Mesenchymal stem cell (in vitro differentiated cells and primary cell): ENCODE results near the gene CEP44.

ENCODE experiments used
- DNase-seq: peaks from one replicate; pipeline ENCODE4 v3.0.0-alpha.2; 2013
- H2AFZ ChIP-seq: one replicate; pipeline ENCODE4 v1.6.1; 2013; ENCODE audit warnings: low read depth, mild to moderate bottlenecking, control low read depth, inconsistent platforms, low read length, moderate library complexity
- H2AK5ac ChIP-seq: 2 replicates; pipeline ENCODE4 v1.6.1; 2013; ENCODE audit warnings: low read length, moderate library complexity, mild to moderate bottlenecking, inconsistent platforms; ENCODE audit not compliant: severe bottlenecking
- H2BK120ac ChIP-seq: one replicate; pipeline ENCODE4 v1.6.1; 2013; ENCODE audit warnings: low read depth, mild to moderate bottlenecking, inconsistent platforms, low read length, moderate library complexity
- H2BK12ac ChIP-seq, 2 experiments: one replicate each; pipeline ENCODE4 v1.6.1; 2013; ENCODE audit warnings: inconsistent platforms in 2 of 2, low read length in 2 of 2, mild to moderate bottlenecking in 2 of 2, moderate library complexity in 2 of 2, control low read depth in 1 of 2
- H2BK15ac ChIP-seq: one replicate; pipeline ENCODE4 v1.6.1; 2013; ENCODE audit warnings: mild to moderate bottlenecking, low read depth, inconsistent platforms; ENCODE audit not compliant: poor library complexity, severe bottlenecking
- H2BK5ac ChIP-seq: 2 replicates; pipeline ENCODE4 v1.6.1; 2013; ENCODE audit warnings: low read depth, mild to moderate bottlenecking, low read length, control low read depth, inconsistent platforms; ENCODE audit not compliant: poor library complexity, severe bottlenecking
- H3K14ac ChIP-seq, 2 experiments: one replicate each; pipeline ENCODE4 v1.6.1; 2013; ENCODE audit warnings: inconsistent platforms in 2 of 2, low read length in 2 of 2, control low read depth in 1 of 2, mild to moderate bottlenecking in 1 of 2, moderate library complexity in 1 of 2
- H3K18ac ChIP-seq, 2 experiments: one replicate each; pipeline ENCODE4 v1.6.1; 2013; ENCODE audit warnings: inconsistent platforms in 2 of 2, low read length in 2 of 2, control low read depth in 1 of 2, low read depth in 1 of 2, mild to moderate bottlenecking in 1 of 2
- H3K23ac ChIP-seq, 2 experiments: one replicate each; pipeline ENCODE4 v1.6.1; 2013; ENCODE audit warnings: inconsistent platforms in 2 of 2, low read length in 2 of 2, mild to moderate bottlenecking in 2 of 2, moderate library complexity in 2 of 2, control low read depth in 1 of 2
- H3K27ac ChIP-seq: 2 replicates; pipeline ENCODE4 v1.5.1; 2013; ENCODE audit warnings: mild to moderate bottlenecking, moderate library complexity, low read length, control low read depth, inconsistent platforms; ENCODE audit not compliant: poor library complexity, severe bottlenecking
- H3K27me3 ChIP-seq, 2 experiments: 2 replicates each; pipeline versions ENCODE4 v1.6.1 to v1.7.0; 2013; ENCODE audit warnings: low read length in 2 of 2, mild to moderate bottlenecking in 2 of 2, moderate library complexity in 2 of 2, control low read depth in 1 of 2, inconsistent platforms in 1 of 2; ENCODE audit not compliant: control insufficient read depth in 1 of 2, insufficient read depth in 1 of 2
- H3K36me3 ChIP-seq, 2 experiments: 2 replicates each; pipeline versions ENCODE4 v1.6.1 to v1.7.0; 2013; ENCODE audit warnings: low read length in 2 of 2, control low read depth in 1 of 2, inconsistent platforms in 1 of 2, low read depth in 1 of 2, mild to moderate bottlenecking in 1 of 2; ENCODE audit not compliant: insufficient read depth in 2 of 2, control insufficient read depth in 1 of 2
- H3K4ac ChIP-seq, 2 experiments: one replicate each; pipeline ENCODE4 v1.6.1; 2013; ENCODE audit warnings: inconsistent platforms in 2 of 2, low read length in 2 of 2, mild to moderate bottlenecking in 2 of 2, moderate library complexity in 2 of 2, control low read depth in 1 of 2, low read depth in 1 of 2
- H3K4me1 ChIP-seq: 2 replicates; pipeline ENCODE4 v1.6.1; 2013; ENCODE audit warnings: low read depth, low read length, control low read depth; ENCODE audit not compliant: control insufficient read depth, insufficient read depth
- H3K4me2 ChIP-seq: 2 replicates; pipeline ENCODE4 v1.6.1; 2013; ENCODE audit warnings: low read length, mild to moderate bottlenecking, inconsistent platforms; ENCODE audit not compliant: poor library complexity, severe bottlenecking
- H3K4me3 ChIP-seq, 2 experiments: 2 replicates each; pipeline versions ENCODE4 v1.5.1 to v1.7.0; 2013; ENCODE audit warnings: low read length in 2 of 2, mild to moderate bottlenecking in 2 of 2, control low read depth in 1 of 2, low read depth in 1 of 2; ENCODE audit not compliant: insufficient read depth in 1 of 2
- H3K79me1 ChIP-seq: replicated peaks from 2 replicates; pipeline ENCODE4 v1.6.1; 2013; ENCODE audit warnings: mild to moderate bottlenecking, control low read depth, low read length, inconsistent platforms; ENCODE audit not compliant: poor library complexity, severe bottlenecking
- H3K9ac ChIP-seq: 2 replicates; pipeline ENCODE4 v1.7.0; 2013; ENCODE audit warnings: mild to moderate bottlenecking, low read length, moderate library complexity
- H3K9me3 ChIP-seq: 2 replicates; pipeline ENCODE4 v1.7.0; 2013; ENCODE audit warnings: mild to moderate bottlenecking, low read length; ENCODE audit not compliant: control insufficient read depth
- H4K8ac ChIP-seq: one replicate; pipeline ENCODE4 v1.6.1; 2013; ENCODE audit warnings: inconsistent platforms, mild to moderate bottlenecking, low read length, moderate library complexity
- H4K91ac ChIP-seq: one replicate; pipeline ENCODE4 v1.6.1; 2013; ENCODE audit warnings: mild to moderate bottlenecking, low read length, inconsistent platforms
- WGBS: methylation state at CpG from one replicate; pipeline ENCODE4 v1.1.7; 2013; ENCODE audit warnings: mixed read lengths; 5-methylcytosine and 5-hydroxymethylcytosine counted together

The CEP44 gene

GRCh38 chr4:174275101-174275500 is 8.6 kb upstream of the CEP44 start:
- Histone ChIP-seq H3K9me3 (no peaks in the 10 kb centered on the region), H3K18ac (no peak overlapping the region), H3K79me1 (peaks cover 13% of the 10 kb centered on the region), H2AFZ (no peak overlapping the region), H2BK15ac (no peak overlapping the region), H3K36me3 (no peaks in the 10 kb centered on the region), H2BK12ac (no peak overlapping the region), H3K14ac (no peak overlapping the region), H4K91ac (no peak overlapping the region), H4K8ac (no peak overlapping the region), H3K4me1 (no peaks in the 10 kb centered on the region), H2BK120ac (no peak overlapping the region), H3K9ac (no peak overlapping the region), H3K27me3 (no peaks in the 10 kb centered on the region), H3K23ac (no peak overlapping the region), H3K4me2 (no peak overlapping the region), H3K27ac (no peak overlapping the region), H2AK5ac (no peak overlapping the region), H3K4me3 (no peak overlapping the region), H2BK5ac (no peak overlapping the region), H3K4ac (no peak overlapping the region)
- 88% methylated on average over 1 of the region's 3 CpGs for WGBS
- no peak for DNase-seq

- Histone ChIP-seq H3K14ac (no peak overlapping the region), H3K9me3 (no peaks in the 10 kb centered on the region), H3K27ac (no peak overlapping the region), H2BK15ac (no peak overlapping the region), H3K27me3 (no peaks in the 10 kb centered on the region), H4K91ac (no peak overlapping the region), H3K4me1 (peaks cover 3% of the 10 kb centered on the region), H3K4ac (no peak overlapping the region), H3K23ac (no peak overlapping the region), H3K18ac (no peak overlapping the region), H3K4me2 (no peak overlapping the region), H4K8ac (no peak overlapping the region), H3K9ac (no peak overlapping the region), H2BK5ac (no peak overlapping the region), H2AK5ac (no peak overlapping the region), H3K4me3 (no peak overlapping the region), H2BK120ac (no peak overlapping the region), H3K36me3 (no peaks in the 10 kb centered on the region), H3K79me1 (peaks cover 10% of the 10 kb centered on the region), H2AFZ (no peak overlapping the region), H2BK12ac (no peak overlapping the region)
- no peak for DNase-seq
- 100% methylated on average over 1 of the region's 3 CpGs for WGBS
These were observed 6.3 kb upstream of the CEP44 start for GRCh38 chr4:174277433-174277832.

GRCh38 chr4:174278467-174278866 is 5.2 kb upstream of the CEP44 start:
- H3K14ac ChIP-seq, result no peak overlapping the region
- no peak overlapping the region for H2AK5ac ChIP-seq
- H3K79me1 ChIP-seq, result peaks cover 7% of the 10 kb centered on the region
- no peaks in the 10 kb centered on the region for H3K9me3 ChIP-seq
- no peak for DNase-seq
- H3K9ac ChIP-seq, result no peak overlapping the region
- H3K4me2 ChIP-seq, result no peak overlapping the region
- no peak overlapping the region for H2BK12ac ChIP-seq
- no peak overlapping the region for H4K8ac ChIP-seq
- no peak overlapping the region for H3K4ac ChIP-seq
- H2BK5ac ChIP-seq, result no peak overlapping the region
- no peaks in the 10 kb centered on the region for H3K27me3 ChIP-seq
- no peak overlapping the region for H3K27ac ChIP-seq
- no peaks in the 10 kb centered on the region for H3K36me3 ChIP-seq
- no peak overlapping the region for H2AFZ ChIP-seq
- peaks cover 3% of the 10 kb centered on the region for H3K4me1 ChIP-seq
- no peak overlapping the region for H3K18ac ChIP-seq
- H3K4me3 ChIP-seq, result no peak overlapping the region
- H2BK120ac ChIP-seq, result no peak overlapping the region
- H4K91ac ChIP-seq, result no peak overlapping the region
- H2BK15ac ChIP-seq, result no peak overlapping the region
- no peak overlapping the region for H3K23ac ChIP-seq

GRCh38 chr4:174279433-174280155 is 4.1 kb upstream of the CEP44 start:
- Histone ChIP-seq H3K9ac (no peak overlapping the region), H3K9me3 (no peaks in the 10 kb centered on the region), H2BK120ac (no peak overlapping the region), H3K4ac (no peak overlapping the region), H2BK12ac (no peak overlapping the region), H3K4me1 (peaks cover 3% of the 10 kb centered on the region), H3K4me3 (no peak overlapping the region), H3K79me1 (peaks cover 5% of the 10 kb centered on the region), H2BK5ac (no peak overlapping the region), H3K14ac (no peak overlapping the region), H3K36me3 (no peaks in the 10 kb centered on the region), H4K8ac (no peak overlapping the region), H3K27me3 (no peaks in the 10 kb centered on the region), H2AK5ac (no peak overlapping the region), H2AFZ (no peak overlapping the region), H3K4me2 (no peak overlapping the region), H4K91ac (no peak overlapping the region), H3K23ac (no peak overlapping the region), H3K18ac (no peak overlapping the region), H3K27ac (no peak overlapping the region), H2BK15ac (no peak overlapping the region)
- 94% methylated on average over 2 of the region's 3 CpGs for WGBS
- DNase-seq, result no peak
